Activated naive CD4-positive, alpha-beta T cell treated with anti-CD3 and anti-CD28 coated beads, Interleukin-2, amount 50 U/mL, for 72 hours (primary cell): Measurements from ENCODE around the gene GBGT1. TPM values are rescaled to one million over a fixed set of nuclear protein-coding genes. Genes with fewer than 3 reads are reported as not detected.
A peak's percentile ranks its signal among the peaks of the same experiment; 100 is the strongest.
"Not testable (repeated sequence)": the region's sequence is repeated elsewhere in the genome, so short reads cannot be mapped to it uniquely, and the experiment has no call there.

Source experiments
- ATAC-seq, 2 donors: fragments of 150-1000 bp; cut with Tn5 transposase; 2 replicates each; pipeline ENCODE4 v1.10.0; 2021; ENCODE audit warnings: mild to moderate bottlenecking in 2 of 2, moderate library complexity in 2 of 2
- DNase-seq, 2 donors: peaks; one replicate each; pipeline ENCODE4 v3.0.0; 2021 to 2022; ENCODE audit warnings: low spot score in 2 of 2
- H3K27ac Mint-ChIP-seq, 2 donors: one replicate each; pipeline ENCODE4 v1.8.0; 2022; ENCODE audit warnings: mild to moderate bottlenecking in 2 of 2, mixed read lengths in 2 of 2
- H3K36me3 Mint-ChIP-seq, 2 donors: one replicate each; pipeline ENCODE4 v1.8.0; 2022; ENCODE audit warnings: mixed read lengths in 2 of 2
- H3K9me3 Mint-ChIP-seq, 2 donors: one replicate each; pipeline ENCODE4 v1.8.0; 2022; ENCODE audit warnings: mixed read lengths in 2 of 2
- total RNA-seq, 2 donors: library from RNA; stranded (reverse); gene quantifications; one replicate each; pipeline ENCODE4 v1.2.3, GENCODE V29; 2022

GBGT1 gene
- total RNA-seq, 2 donors from 2014 or later = 3.1 to 7.3 TPM

DNA sequence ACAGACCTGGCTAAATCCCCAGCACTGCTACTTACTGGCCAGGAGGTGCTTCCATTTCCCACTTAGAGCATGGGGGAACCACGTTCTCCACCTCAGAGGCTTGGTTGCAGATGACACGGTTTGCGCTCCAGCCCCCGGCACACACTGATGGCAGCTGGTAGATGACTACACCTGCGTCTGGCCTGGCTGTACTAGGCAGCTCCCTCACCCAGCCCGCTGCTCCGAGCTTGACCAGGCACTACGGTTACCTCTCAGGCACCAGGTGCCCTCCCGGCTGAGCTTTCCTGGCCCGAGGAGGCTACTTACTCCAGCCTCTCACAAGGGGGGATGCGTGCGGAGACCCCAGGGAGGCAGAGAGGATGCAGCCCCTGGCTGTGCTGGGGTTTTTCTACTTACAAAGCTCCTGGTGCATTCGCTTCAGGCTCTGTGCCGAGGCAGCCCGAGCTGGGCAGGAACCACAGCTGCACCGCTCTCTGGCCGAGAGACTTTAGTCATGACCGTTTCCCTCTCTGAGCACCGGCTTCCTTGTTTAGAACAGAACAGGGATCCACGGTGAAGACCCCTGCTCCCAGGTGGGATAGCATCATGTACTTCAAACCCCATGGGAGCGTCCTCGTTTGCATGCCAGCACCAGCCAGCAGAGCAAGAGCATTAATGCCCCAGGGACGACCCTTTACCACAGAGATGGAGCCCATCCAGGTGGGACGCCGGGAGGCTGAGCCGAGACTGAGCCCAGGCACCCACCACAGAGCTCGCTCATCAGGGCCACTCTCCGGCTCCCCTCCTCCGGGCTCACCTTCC lies 7.6 kb upstream of the GBGT1 start:
- DNase-seq (peak in 1 of 2 donors; percentile 40), ATAC-seq (no peak)
- Mint-ChIP-seq H3K27ac (no peak overlapping the region), H3K9me3 (no peaks in the 10 kb centered on the region), H3K36me3 (no peaks in the 10 kb centered on the region)

DNA sequence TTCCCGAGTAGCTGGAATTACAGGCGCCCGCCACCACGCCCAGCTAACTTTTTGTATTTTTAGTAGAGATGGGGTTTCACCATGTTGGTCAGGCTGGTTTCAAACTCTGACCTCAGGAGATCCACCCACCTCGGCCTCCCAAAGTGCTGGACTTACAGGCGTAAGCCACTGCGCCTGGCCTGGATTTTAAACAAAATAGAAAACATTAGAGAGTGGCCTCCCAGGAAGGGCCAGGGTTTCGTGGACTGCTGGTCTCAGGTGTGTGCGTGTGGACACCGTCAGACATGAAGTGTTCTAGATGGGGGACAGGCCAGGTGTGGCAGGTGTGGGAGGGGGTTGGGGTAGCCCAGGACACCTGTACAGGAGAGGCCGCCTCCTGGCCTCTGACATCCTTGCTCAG lies 7.0 kb upstream of the GBGT1 start:
- no peak overlapping the region for H3K27ac Mint-ChIP-seq
- no peaks in the 10 kb centered on the region for H3K36me3 Mint-ChIP-seq
- ATAC-seq (no peak), DNase-seq (peak in 1 of 2 donors; percentile 46)
- H3K9me3 Mint-ChIP-seq = no peaks in the 10 kb centered on the region

DNA sequence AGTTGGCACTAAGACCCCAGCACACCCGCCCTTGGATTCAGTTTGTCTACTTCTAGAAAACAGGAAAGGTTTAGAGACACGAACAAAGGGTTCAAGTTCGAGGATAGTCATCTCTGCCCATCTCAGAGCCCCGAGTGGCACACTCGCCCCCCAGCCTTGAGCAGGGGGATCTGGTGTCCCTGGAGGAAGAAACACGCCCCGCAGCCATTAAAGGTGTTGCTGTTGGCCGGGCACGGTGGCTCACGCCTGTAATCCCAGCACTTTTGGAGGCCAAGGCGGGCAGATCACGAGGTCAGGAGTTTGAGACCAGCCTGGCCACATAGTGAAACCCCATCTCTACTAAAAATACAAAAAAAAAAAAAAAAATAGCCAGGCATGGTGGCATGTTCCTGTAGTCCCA lies 6.0 kb upstream of the GBGT1 start:
- not testable (repeated sequence) for H3K36me3 Mint-ChIP-seq, H3K9me3 Mint-ChIP-seq, DNase-seq, ATAC-seq, H3K27ac Mint-ChIP-seq

DNA sequence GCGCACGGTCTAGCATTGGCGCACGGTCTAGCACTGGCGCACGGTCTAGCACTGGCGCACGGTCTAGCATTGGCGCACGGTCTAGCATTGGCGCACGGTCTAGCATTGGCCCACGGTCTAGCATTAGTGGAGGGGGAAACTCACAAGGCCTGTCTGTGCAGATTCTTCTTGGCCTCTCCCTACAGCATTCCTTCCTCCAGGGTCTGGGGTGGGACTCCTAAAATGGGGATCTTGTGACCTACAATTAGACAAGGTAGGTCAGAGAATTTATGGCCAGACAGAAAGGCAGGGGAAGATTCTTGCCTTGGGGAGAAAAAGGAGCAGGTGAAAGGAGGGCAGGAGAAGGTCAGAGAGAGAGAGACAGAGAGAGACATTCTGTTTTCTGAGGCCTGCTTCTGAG lies 5.4 kb upstream of the GBGT1 start:
- Mint-ChIP-seq H3K9me3 (no peaks in the 10 kb centered on the region), H3K27ac (no peak overlapping the region), H3K36me3 (no peaks in the 10 kb centered on the region)
- ATAC-seq = no peak
- no peak for DNase-seq

DNA sequence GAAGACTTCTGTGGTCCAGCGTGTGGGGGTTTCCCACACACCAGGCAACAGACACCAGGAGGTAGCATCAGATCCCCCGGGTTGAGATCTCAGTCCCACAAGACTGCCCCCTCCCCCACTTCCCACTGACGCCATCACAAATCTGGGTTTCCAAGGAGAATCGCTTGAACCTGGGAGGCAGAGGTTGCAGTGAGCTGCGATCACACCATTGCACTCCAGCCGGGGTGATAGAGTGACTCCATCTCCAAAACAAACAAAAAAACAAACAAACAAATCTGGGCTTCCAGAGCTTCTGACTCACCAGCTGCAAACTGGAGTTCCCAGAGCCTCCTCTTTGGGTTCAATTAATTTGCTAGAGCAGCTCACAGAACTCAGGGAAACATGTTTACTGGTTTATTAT lies 4.7 kb upstream of the GBGT1 start:
- Mint-ChIP-seq H3K27ac (no peak overlapping the region), H3K9me3 (no peaks in the 10 kb centered on the region), H3K36me3 (no peaks in the 10 kb centered on the region)
- no peak for ATAC-seq
- DNase-seq = no peak

DNA sequence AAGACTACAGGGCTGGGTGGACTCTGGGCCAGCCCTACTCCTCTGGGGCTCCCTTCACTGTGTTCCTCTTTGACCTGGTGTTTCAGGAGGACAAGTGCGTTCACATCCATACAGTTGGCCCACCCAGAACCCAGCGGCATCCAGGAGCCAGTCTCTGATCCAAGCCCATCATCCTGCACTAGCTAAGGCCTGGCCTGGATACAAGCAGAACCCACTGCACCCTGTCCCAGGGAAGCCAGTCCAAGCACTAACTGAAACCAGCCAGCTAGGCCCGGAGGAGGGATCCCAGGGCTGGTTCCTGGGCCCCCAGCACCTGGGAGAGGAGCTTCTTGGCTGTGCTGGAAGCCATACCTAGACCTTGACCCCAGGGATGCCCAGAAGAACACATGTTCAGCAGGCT lies 4.1 kb upstream of the GBGT1 start:
- no peak overlapping the region for H3K27ac Mint-ChIP-seq
- no peaks in the 10 kb centered on the region for H3K9me3 Mint-ChIP-seq
- no peak for ATAC-seq
- DNase-seq = no peak
- no peaks in the 10 kb centered on the region for H3K36me3 Mint-ChIP-seq

DNA sequence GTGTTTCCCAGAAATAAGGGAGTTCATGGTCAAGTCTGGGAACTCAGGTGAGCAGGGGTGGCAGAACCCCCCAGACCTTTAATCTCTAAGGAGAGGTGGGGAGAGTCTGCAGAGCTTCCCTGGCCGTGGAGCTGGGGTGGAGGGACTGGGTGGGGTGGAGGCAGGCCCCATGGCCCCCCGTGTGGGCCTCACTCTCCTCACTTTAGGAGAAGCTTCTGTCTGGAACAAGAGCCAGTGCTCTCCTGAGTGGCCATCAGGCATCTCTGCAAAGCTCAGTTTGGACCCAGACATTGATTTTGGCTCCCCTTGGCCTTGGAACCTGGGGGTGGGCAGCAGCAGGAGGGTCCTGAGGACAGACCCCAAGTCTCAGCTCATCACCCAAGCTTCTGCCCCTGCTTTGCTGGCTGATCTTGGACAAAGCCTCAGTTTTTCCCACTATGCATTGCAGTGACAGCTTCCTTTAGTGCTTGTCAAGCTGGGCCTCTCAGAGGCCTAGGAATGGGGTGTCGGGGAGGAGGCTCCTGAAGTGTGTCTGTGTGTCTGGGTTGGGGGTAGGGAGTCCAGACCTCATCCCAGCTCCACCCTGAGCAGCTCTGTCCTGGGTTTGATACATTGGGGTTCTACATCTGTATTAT lies 3.5 kb upstream of the GBGT1 start:
- Mint-ChIP-seq H3K9me3 (no peaks in the 10 kb centered on the region), H3K27ac (no peak overlapping the region), H3K36me3 (no peaks in the 10 kb centered on the region)
- ATAC-seq = no peak
- DNase-seq = no peak

DNA sequence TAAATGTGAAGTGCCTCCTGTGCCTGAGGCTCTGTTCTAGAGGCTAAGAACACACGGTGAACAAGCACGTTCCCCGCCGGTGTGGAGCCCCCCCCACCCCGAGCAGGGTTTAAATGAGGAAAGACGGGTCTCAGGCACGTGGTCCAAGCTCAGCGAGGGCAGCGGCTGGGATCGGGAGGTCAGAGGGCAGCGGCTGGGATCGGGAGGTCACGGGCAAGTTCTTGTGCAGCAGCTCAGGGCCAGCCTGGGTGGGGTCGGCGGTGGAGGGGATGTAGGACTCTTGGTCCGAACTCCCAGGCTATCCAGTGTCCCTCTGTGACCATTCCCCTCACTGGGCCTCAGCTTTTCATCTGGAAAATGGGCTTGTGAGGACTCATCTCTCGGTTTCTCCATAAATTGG lies 2.7 kb upstream of the GBGT1 start:
- H3K9me3 Mint-ChIP-seq = no peaks in the 10 kb centered on the region
- DNase-seq (no peak), ATAC-seq (no peak)

DNA sequence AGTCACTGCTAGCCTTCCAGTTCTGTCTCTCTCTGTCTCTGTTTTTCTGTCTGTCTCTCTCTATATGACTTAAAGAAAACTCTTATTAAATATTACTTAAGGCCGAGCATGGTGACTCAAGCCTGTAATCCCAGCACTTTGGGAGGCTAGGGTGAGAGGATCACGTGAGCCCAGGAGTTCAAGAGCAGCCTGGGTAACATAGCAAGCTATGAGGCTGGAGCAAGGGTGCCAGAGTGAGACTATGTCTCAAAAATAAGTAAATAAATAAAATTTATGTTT lies 1.7 kb upstream of the GBGT1 start:
- no peak for ATAC-seq
- DNase-seq = no peak
- no peaks in the 10 kb centered on the region for H3K36me3 Mint-ChIP-seq
- no peaks in the 10 kb centered on the region for H3K9me3 Mint-ChIP-seq
- no peak overlapping the region for H3K27ac Mint-ChIP-seq

More for the DNA sequence above, 2.7 kb upstream of the GBGT1 start:
- no peak overlapping the region for H3K27ac Mint-ChIP-seq
- no peaks in the 10 kb centered on the region for H3K36me3 Mint-ChIP-seq

DNA sequence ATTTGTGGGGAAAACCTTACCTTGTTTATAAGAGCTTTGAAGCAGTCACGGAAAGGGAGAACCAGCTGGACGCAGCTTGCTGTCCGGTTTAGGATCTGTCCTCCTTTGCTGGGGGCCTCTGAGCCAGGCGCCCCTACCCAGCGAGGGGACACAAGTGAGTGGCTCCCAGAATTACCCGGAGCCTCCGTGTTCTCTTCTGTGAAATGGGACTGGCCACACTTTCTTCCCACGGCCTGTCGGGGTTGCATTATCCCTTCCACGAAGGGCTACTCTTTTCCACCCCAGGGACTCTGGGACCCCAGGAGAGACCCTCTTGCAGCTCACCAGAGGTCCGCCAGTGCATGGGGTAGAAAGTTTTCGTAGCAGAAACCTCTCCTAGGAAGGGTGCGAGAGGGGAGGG lies 477 bp upstream of the GBGT1 start:
- H3K9me3 Mint-ChIP-seq = no peaks in the 10 kb centered on the region
- H3K36me3 Mint-ChIP-seq = no peaks in the 10 kb centered on the region
- no peak for ATAC-seq
- DNase-seq = no peak
- no peak overlapping the region for H3K27ac Mint-ChIP-seq

DNA sequence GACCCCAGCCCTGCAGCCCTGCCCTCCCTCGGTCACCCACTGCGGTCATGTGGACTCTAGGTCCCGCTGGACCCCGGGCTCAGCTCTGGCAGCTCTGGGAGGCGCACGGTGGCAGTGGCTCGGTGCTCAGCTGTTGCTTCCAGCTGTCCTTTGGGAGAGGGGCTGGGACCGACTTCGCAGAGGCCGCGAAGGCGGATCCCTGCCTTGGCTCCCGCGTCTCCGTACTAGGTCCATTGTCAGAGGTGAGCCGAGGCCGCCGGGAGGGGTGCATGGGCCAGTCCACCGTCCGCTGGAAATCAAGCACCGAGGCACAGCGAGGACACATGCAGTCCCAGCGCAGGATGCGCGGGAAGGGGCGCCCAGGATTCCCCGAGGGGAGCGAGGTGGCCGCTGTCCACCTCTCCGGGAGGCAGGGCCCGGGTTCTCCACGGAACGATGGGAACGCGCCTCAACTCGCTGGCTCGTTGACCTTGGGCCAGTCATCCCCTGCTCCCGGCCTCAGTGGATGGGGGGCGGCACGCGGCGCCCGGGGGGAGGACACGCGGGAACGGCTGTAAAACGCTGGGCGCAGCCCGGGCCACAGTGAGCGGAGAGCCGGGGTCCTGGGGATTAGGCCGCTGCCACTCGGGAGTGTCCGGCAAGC lies 732 bp downstream of the GBGT1 start:
- Mint-ChIP-seq H3K27ac (peak overlapping the region in 1 of 2 donors; percentile 49), H3K36me3 (no peaks in the 10 kb centered on the region), H3K9me3 (no peaks in the 10 kb centered on the region)
- ATAC-seq (no peak), DNase-seq (no peak)

DNA sequence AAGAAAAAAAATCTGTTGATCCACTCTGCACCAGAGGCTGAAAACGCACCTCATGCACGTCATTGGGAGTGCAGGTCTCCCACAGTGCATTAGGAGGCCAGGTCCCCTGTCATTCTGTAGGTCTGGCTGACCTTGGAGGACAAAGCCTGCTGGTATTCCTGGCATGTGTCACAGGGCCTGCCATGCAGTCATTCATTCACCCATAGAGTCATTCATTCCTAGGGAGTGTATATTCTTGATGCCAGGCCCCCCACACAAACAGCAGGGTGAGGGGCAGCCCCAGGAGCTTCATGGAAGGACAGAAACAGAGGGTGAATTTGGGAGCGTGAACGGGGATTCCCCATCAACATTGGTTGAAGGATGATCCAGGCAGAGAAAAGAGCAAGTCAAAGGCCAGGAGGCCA lies 2.2 kb downstream of the GBGT1 start:
- no peak for ATAC-seq
- Mint-ChIP-seq H3K36me3 (no peaks in the 10 kb centered on the region), H3K9me3 (no peaks in the 10 kb centered on the region), H3K27ac (no peak overlapping the region)
- DNase-seq = no peak

DNA sequence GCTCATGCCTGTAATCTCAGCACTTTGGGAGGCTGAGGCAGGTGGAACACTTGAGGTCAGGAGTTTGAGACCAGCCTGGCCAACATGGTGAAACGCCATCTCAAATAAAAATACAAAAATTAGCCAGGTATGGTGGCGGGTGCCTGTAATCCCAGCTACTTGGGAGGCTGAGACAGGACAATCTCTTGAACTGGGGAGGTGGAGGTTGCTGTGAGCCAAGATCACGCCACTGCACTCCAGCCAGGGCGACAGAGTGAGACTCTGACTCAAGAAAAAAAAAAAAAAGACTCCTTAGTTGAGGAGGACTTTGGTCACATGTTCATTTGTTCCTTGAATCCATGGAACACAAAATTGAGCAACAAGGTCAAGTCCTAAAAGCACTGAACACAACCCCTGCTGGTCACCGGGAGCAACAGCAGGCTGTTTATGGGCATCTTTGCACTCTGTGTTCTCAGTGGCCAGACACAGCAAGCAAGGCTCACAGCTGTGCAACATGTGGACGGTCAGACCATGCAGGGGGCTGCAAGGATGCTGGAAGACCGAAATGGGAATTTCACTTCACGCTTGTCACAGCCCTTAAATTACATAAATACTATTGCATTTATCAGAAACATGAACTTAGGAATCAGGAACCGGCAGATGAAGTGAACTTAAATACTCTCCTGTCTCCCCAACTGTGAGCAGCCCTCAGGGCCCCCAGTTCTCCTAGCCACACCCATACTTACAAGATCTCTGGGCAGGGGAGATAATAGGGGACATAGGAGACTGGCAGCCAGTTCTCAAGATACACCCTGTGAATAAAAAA lies 2.8 kb downstream of the GBGT1 start:
- ATAC-seq (peak; percentile 63 to 76), DNase-seq (peak in 1 of 2 donors; percentile 45)
- Mint-ChIP-seq H3K36me3 (no peaks in the 10 kb centered on the region), H3K27ac (no peak overlapping the region), H3K9me3 (no peaks in the 10 kb centered on the region)

DNA sequence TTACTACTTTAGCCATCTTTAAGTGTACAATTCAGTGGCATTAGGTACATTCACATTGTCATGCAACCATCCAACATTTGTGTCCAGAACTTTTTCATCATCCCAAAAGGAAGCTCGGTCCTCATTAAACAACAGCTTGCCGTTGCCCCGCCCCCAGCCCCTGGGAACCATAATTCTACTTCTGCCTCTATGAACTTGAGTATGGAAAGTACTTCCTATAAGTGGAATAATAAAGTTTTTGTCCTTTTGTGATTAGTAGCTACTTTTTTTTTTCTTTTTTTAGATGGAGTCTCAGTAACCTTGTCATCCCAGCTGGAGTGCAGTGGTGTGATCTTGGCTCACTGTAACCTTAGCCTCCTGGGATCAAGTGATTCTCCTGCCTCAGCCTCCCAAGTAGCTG lies 5.0 kb downstream of the GBGT1 start:
- DNase-seq (no peak), ATAC-seq (no peak)
- no peaks in the 10 kb centered on the region for H3K36me3 Mint-ChIP-seq
- no peaks in the 10 kb centered on the region for H3K9me3 Mint-ChIP-seq
- no peak overlapping the region for H3K27ac Mint-ChIP-seq

DNA sequence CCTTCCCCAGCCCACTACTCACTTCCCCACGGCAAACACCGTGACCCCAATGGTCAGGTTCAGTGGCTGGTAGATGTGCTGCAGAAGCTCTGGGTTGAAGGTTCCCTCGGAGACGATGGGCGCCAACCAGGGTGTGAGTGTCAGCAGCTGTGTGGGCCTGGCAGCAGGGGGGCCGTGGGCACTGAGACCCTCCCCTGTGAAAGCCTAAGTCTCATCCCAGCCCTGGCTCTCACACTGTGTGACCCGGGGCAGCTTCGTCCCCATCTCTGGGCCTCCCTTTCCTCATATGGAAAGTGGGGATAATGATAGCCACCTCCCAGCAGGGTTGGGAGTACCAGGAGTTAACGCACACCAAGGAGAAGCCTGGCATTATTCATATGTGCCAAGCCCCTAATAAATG lies 8.6 kb downstream of the GBGT1 start:
- H3K9me3 Mint-ChIP-seq = no peaks in the 10 kb centered on the region

DNA sequence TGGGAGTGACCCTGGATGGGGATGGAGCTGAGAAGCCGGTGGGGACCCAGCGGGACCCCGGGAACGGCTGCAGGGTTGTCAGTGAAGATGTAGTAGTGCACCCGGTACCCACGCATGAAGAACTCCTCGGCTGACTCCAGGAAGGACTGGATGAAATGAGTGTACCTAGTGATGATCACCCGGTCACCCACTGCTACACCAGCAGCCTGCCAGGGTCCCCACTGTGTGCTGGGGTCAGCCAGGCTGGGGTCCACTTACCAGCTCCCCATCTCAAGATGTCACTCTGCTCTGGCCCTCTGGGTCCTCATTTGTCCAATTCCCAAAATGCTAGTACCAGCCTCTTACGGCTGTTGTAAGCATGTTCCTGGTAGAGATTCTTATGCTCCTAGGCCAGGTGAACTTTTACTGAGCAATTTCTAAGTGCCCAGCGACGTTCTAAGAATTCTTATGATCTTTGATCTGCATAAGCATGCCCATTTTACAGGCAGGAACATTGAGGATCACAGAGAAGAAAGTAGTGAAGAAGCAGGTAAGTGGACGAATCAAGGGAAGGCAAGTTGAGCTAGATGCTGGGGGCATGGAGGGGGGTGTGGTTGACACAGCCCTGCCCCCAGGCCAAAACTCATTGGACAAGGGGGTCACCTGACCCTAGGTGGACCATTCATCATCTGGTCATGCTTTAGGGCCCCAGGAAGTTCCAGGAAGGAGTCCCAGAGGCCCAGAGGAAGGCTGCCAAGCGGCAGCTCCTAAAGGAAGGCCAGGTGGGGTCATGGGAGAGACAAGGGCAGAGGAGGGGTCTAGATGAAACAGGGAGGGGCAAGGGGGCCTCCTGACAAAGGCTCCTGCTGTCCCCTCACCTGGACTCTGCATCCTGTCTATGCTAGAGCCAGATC lies 9.4 kb downstream of the GBGT1 start:
- no peak overlapping the region for H3K27ac Mint-ChIP-seq
- H3K36me3 Mint-ChIP-seq = no peaks in the 10 kb centered on the region
- DNase-seq = no peak
- no peaks in the 10 kb centered on the region for H3K9me3 Mint-ChIP-seq
- ATAC-seq = no peak

More for the DNA sequence above, 8.6 kb downstream of the GBGT1 start:
- Mint-ChIP-seq H3K27ac (no peak overlapping the region), H3K36me3 (no peaks in the 10 kb centered on the region)
- ATAC-seq (no peak), DNase-seq (no peak)
